Activated T-helper 1 cell treated with anti-CD3 and anti-CD28 coated beads, Interleukin-2, amount 50 U/mL, for 16 hours (primary cell): ENCODE measurements around the gene BRD2.
A peak's percentile ranks its signal among the peaks of the same experiment; 100 is the strongest.

Source experiments
- DNase-seq, 2 donors: peaks; one replicate each; pipeline ENCODE4 v3.0.0-alpha.2; 2020; ENCODE audit warnings: low read depth in 1 of 2, low spot score in 1 of 2

BRD2 gene

DNA sequence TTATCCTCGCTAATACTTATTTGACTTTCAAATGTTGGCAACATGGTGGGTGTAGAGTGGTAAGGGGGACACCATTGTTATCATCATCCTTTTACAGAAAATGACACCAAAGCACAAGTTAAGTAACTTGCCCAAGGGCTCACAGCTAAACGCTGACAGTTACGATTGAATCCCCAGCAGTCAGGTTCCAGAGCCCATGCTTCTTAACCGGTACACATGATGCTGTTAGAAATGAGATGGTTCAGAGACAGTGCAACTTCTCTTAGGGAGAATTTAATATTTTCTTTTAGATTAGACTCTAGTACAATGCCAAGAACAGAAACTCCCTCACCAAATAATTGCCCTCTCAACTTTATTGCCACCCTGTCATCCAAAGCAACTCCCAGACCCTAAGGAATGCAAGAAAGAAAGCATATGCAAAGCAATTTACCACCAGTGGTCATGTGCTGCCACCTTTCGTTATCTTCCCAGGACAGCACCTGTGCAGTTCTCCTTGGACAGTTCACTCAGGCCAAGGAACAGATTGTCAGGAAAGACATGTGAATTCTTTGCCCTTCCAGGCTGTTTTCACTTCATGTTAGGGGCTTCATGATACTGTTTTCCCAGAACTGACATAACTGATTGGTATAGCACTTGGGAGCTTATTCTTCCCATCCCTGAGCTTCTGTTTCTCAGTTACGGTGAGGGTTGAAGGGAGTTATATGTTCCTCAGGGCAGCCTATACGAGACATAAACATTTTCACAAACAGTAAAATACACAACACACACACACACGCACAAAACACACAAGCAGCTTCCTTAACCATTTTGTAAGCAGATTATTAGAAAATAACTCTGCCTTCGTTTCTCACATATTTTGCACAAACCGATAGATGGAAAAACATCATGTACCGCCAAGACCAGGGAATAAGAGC is 20.6 kb upstream of the BRD2 start:
- peak in 1 of 2 donors; percentile 12 for DNase-seq

DNA sequence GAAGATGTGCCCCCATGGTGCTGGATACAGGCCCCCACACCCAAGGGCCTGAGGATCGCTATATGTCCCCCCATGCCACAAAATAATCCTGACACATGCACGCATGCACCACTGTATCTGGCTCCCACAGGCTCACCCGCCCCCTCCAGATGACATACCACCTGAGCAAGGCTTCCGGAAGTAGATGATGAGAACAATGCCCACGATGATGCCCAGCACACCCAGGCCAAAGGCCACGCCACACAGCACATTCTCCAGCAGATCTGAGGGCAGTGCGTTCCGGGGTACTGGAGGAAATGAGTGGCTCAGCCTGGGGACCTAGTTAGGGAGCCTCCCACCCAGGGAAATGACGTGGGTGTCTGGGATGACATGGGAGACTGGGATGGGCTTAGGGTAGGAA is 19.3 kb upstream of the BRD2 start:
- DNase-seq: no peak

DNA sequence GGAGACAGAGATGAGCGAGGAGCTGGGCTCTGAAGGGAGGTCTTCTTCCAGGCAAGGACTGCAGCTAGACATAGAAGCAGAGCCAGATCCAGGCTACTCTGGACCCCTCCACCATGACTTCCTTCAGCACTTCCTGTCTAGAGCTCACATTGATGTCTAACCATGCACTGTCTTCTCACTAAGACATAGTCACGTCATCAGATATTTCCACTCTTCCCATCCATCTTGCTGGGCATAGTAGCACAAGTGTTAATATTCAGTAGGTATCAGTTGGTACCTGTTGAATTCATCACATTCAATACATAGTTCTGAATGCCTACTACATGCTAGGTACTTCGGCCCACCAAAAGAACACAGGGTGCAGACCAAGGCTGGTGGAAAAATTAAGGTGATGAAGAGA is 18.4 kb upstream of the BRD2 start:
- DNase-seq: no peak

DNA sequence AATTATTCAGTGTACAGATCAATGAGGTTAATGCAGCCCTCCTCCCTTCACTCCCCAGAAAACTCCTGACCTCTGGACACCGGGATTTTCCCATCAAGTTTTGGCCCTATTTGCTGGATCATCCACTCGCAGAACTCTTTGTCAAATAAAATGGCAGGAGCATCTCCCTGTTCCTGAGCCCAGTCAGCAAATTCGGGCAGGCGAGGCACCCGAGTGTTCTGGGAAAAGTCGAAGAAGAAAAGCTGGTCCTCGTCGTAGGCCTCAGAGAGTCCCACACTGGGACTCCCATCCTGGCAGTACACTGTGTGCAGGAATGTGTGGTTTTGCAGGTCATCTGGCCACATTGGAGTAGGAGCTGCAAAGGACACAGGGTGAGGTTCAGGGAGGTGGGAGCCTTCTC is 17.9 kb upstream of the BRD2 start:
- no peak for DNase-seq

DNA sequence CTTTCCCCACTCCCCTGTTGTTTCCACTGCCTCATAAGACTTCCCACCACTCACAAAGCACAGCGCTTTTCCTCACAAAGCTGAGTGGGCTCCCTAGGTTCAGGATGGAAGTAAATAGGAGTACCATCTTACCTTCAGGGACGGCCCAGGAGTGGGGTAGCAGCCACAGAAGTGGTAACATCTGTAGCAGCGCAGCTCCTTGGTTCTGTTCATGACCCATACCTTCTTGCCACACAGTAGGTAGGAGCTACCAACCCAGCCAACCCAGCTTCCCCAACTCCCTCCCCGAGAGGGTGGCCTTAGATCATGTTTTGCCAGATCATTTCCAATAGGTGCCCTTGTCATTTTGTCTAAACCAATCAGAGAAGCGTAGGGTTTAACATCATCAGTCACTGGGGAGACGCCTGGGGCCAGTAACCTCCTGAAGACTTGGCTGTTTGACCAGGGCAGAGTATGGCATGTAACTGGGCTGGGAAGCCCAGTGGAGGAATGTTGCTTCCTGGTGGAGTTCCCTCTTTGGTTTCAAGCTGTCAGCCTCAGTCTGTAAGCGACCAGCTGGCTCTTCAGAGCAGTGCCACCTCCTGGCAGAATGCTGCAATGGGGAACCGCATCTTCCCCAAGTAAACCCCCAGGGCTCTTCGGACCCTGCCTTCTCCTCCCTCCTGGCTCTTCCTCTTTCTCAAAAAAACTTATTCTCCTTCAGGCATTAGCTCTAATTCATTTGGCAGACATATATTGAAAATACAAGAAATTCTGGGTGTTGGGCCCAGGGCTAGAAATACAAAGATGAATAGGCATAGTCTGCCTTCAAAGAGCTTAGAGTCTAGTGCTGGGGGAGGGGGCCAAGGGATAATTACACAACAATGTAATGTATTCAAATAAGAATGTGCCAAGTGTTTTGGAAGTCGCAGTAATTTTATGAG is 15.3 kb upstream of the BRD2 start, which contains the start of gene HLA-DMA:
HLA-DMA (minus strand) TSS at position 281 of the 923 bp plus-strand sequence; CDS start at position 220, 61 bp downstream.
- peak; percentile 31 to 53 for DNase-seq

DNA sequence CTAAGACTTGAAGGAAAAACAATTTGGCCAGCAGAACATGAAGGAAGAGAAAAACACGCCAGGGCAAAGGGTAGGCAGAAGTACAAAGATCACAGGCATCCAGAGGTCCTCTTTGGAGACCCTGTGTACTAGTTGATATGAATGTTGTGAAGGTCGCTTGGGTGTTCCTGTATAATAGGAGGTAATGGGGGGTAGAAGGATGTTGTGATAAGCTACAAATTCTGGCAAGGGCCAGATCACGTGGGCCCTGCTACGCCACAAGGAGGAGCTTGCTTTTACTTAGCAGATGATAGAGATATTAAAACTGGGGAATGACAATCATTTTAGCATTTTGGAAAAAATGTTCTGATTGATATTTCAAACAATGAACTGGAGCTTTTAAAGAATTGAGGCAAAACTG is 14.6 kb upstream of the BRD2 start:
- no peak for DNase-seq

DNA sequence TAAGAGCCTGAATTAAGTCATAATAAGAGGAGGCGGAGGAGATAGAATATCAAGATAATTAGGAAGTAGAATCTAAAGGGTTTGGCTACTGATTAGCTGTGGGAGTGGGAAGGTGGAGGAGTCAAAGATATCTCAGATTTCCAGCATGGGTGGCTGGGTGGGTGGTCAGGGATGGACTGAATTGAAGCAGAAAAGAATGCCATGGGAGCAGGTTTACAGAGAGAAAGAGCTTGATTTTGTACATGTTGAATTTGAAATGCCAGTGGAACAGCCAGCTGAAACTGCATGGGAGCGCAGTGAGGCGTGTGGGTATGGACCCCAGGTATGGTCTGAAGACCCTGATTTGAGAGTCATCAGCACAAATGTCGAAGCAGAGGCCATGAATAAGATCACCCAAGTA is 14.1 kb upstream of the BRD2 start:
- no peak for DNase-seq

DNA sequence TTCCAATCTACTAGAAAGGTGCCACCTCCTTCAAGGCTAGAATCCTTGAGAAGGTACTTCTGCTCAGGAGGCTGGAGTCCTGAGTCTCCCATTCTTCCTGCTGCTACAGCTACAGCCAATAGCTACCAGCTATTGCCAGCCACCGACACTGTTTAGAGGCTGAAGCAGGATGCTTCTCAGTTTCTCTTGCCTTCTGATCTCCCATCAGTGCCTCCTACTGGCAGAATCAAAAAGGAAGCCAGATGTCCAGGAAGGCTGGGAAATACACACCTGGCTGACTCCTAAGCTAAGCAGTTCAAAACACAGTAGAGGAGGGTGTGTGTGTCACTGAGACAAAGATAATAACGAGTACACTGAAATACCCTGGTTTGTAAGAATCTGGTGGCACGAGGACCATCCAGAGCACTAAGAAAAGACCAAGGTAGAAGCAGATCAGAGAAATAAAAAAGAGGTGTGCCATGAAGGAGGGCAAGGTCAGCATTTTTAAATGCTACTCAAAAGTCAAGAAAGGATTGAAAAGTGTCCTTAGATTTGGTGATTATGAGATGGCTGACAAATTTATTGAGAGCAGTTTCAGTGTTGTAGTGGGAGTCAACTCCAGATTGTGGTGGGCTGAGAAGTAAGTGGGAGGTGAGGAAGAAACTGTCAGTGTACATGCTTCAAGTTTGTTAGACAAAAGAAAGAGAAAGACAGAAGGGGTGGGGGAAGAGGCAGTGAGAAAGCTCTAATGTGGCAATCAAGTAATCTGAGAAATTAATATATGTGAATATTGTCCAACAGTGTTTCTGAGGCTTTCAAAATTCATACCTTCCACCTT is 13.2 kb upstream of the BRD2 start:
- no peak for DNase-seq

DNA sequence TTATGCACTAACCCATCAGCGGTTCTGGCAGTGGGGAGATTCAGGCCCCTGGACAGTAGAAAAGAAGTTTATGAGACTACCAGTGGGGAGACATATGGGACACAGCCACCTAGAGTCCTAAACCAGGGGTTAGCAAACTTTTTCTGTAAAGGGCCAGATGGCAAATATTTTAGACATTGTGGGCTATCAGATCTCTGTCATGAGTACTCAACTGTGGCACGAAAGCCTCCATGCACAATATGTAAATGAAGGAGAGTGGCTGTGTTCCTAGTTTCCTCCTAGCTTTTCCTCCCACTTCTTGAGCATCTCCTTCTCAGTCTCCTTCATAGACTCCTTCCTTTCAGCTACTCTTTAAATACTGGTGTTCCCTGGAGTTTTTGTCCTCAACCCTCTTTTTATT is 12.2 kb upstream of the BRD2 start:
- no peak for DNase-seq

DNA sequence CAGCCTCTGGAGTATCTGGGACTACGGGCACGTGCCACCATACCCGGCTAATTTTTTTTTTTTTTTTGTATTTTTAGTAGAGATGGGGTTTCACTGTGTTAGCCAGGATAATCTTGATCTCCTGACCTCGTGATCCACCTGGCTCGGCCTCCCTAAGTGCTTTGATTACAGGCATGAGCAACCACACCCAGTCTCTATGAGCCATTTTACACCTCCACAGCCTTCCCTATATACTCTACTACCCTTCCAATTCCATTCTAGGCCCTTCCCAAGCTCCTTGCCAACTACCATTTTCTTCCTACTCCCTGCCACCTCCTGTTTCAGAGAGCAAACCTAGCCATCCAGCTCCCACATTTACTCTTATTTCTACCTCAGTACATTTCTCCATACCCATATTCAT is 7.8 kb upstream of the BRD2 start:
- no peak for DNase-seq

DNA sequence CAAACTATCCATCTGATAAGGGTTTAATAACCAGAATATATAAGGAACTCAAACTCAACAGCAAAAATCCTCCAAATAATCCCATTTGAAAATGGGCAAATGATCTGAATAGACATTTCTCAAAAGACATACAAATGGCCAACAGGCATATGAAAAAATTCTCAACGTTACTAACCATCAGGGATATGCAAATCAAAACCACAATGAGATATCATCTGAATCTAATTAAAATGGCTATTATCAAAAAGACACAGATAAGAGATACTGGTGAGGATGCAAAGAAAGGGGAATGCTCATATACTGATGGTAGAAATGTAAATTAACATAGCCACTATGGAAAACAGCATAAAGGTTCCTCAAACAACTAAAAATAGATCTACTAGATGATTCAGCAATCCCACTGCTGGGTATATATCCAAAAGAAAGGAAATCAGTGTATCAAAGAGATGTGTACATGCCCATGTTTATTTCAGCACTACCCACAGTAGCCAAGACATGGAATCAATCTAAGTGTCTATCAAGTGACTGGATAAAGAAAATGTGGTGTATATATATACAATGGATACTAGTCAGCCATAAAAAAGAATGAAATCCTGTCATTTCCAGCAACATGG is 6.1 kb upstream of the BRD2 start:
- DNase-seq: no peak

DNA sequence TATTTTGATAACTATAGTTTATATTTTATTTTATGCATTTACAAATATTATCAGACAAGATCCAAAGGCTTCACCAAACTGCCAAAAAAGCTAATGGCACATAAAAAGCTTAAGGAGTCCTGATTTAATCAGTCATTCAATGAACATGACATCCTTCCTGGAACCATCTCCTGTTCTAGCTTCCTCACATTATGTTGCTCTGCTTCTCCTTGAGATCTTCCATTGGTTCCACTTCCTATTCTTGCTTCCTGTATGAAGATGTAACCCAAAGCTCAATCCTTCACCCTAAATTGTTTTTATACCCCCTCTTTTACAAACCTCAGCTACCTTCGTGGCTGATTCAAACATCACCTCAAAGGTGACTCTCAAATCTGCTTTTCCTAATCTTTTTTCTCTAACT is 4.5 kb upstream of the BRD2 start:
- no peak for DNase-seq

DNA sequence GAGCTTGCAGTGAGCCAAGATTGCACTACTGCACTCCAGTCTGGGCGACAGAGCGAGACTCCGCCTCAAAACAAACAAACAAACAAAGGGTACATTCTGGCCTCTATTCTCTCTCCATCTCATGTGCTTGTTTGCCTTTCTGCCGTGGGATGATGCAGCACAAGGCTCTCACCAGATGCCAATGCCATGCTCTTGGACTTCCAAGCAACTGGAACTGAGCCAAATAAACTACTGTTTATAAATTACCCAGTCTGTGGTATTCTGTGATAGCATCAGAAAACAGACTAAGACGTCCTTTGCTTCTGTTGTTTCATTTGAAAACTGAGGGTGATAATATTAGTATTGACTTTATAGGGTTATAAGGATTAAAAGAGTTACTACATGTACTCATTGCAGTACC is 3.6 kb upstream of the BRD2 start:
- DNase-seq: no peak

DNA sequence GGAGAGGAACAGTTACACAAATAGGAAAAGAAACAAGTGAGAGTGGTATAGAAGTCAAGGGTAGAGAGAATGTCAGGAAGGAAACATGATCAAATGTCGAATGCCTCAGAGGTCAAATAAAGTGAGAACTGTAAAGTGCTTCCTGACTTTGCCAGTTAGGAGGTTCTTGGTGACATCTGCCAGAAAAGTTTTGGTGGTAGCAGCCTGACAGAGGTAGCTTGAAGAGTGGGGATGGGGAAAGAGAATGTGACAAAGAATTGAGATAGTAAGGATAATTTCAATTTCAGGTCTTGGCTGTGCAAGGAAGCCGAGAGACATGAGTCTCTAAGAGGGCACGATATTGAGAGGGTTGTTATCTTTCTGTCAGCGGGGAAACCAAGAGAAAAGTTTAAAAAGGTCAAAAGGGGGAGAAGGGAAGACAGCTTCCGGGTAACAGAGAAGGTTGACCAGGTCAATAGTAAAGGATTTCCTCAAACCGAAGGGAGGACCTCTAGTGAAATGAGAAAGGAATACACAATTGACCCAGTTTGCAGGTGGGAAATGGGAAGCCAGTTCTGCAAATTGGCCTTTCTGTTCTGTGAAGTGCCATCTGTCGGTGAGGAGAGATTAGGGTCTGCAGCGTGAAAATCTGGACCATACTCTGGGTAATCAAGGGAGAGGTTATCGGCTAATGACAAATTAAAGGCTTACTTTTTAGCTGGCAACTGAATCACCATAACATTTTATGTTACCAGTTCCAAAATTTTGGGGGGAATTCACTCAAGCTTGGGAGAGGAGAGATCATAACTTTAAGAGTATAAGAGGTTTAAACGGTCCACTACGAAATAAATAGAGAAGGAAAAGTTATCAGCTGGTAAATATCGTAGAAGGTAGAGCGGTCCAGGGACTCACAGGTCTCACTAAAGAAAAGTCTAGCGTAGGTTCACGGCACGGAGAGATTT is 973 bp upstream of the BRD2 start:
- no peak for DNase-seq

DNA sequence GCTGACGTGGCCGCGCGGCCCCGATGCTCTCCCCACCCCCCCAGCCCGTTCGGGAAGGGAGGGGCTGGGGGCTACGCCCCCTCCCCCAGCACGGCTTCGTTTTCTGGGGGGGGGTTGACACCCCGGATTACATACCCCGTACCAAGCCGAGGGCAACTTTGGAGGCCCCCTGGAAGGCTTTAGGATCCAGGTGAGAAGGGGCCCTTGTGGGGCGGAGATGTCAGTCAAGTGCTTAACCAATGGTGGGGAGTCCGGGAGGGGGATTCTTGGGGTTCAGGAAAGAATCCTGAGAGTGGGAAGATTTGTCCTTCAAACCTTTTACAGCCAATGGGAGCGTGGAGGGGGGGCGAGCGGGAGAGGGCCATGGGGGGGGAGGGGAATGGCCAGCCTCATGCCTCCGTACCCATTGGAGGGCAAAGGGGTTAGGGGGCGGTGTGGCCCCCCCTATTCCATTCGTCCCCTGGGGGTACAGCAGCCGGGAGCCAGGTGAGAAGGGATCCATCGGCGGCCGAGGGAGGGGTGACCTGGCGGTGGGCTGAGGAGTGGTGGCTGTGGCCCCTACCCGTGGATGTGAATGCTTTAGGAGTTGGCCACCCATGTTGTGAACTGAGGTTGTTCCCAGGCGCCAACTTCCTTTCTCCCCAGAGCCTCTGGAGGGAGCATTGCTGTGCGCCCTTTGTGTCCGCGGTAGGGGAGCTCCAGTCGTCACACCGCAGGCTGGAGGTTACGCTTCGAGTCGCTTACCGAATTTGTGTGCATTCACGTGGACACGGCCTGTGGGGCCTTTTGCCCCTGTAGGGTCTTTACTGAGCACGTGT is 682 bp downstream of the BRD2 start:
- DNase-seq: peak in 1 of 2 donors; percentile 68

DNA sequence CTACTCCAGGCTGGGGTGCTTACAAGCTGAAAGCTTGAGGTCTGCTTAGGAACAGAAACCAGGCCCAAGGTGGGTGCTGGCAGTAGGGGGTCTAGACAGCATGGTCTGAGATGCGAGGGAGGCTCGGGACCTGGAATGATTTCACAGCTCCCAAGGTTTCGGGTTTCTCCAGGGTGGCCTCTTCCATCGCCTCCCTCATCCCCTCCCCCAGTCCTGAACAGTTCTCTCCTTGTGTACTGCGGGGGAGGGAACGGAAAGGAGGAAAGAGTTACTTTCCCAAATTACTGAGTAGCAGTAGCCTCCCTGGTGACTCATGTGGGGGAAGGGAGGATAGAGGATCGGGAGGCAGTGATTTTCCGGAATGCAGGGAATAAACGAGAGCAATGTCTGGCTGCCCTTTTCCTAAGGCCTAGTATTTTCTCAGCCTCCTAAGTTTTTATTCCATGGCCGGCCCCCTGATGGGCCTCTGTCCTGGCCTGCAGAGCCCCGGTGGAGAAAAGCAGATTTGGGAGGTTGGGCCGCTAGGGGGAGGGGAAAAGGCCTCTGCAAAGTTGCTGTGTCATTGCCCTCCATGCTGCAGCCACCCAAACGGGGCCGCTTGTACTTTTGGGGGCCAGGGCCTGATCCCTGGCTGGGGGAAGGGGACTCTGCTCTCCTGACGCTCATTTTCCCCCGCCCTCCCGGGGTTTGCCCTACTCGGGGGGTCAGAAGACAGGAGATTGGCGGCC is 1.5 kb downstream of the BRD2 start:
- DNase-seq: peak; percentile 44 to 58

DNA sequence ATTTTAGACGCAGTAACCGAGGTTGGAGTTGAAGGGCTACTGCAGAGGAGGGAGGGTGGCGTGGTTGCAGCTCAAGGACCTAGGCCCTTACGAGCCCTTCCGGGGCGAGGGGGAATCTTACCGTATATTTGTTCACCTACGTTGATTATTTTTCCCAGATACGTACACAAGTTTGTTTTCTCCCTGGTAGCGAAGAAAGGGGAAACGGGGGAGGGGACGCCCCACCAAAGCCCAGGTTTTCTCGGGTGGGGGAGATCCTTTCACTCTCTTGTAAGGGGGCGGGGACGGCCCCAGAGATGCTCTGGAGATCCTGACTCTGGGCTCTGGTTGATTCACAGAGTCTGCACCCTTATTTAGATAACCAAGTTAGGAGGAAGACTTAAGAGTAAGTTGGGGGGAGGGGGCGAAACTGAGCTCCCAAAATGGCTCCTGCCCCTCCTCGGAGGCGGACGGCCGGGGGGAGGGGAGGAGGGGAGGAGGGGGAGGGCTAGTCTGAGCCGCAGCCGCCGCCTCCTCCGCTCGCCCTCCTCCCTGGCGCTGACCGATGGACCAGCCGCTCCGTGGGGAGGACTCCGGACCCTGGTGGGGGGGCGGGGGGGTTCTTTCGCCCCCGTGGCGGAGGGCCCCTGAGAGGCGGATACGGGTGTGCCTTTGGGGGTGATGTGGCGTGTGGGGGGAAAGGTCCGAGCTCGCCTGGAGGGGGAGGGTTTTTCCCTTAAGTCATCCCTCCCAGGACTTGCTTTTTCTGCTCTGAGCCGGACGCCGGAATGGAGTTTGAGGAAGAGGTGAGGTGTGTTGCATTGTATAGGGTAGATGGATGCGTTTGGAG is 2.2 kb downstream of the BRD2 start:
- DNase-seq: peak; percentile 51 to 69
